SIG-M5 treated with dmso at 0.1 percent for 504 hours (cell line): ENCODE results near the gene GRIK4.

Experiments used
- DNase-seq: peaks from one replicate; lab custom pipeline; 2025; ENCODE audit not compliant: unreplicated experiment; lab: John Stamatoyannopoulos, UW

The GRIK4 gene

GRCh38 chr11:120547316-120547715 lies 35.8 kb downstream of the GRIK4 start:
- no peak for DNase-seq

DNA sequence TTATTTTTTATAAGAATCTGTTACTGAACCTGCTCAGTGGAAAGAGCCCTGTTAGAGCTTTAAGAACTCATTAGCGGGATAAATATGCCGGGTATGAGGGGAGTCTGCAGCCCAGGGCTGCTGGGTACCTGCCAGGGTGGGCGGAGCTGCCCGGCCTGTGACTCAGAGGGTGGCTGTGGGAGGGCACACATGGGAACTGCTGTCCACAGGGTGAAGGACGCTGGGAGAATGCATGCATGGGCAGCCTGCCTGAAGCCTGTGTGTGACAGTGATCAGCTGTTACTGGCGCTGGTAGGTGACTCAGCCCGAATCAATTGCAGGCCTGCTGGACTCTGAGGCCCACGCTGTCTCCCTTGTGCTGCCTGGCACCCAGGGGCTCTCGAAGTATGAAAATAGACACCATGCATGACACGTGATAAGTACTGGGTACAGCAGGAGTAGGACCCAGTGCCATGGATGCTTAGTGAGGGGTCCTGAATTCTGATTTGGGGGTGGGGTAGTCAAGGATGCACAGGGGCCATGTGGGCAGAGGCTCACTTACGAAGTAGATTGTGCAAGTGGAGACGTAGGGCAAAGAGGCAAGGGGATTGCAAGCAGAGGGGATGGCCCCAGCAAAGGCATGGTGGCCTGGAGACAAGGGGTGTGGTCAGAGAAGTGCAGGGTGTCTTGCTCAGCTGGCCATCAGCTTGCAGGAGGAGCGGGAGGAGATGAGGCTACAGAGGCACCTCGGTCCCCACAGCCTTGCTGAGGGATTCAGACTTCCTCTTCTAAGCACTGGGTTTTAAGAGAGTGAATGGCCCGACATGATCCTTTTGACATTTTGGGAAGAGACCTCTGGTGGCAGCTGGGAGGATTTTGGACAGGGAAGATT lies 36.5 kb downstream of the GRIK4 start:
- peak; percentile 4 for DNase-seq

DNA sequence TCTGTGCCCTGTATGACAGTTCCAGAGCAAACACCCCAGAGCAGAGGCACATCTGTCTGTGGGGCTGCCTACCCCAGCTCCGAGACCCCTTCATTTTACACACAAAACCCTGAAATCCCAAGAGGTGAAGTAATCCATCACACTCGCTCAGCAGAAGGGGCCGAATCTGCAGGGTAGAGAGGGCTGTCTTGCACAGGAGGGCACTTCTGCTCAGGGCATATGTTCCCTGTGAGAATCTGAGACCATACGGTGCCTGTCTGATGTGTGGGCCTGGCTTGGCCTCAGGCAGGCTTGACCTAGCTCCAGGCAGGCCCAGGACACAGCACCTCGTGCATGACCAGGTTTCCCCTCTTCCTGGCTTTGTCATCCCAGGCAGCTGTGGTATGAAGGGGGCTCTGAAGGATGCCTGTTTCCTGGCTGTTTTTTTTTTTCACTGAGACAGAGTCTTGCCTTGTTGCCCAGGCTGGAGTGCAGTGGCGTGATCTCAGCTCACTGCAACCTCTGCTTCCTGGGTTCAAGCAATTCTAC lies 37.2 kb downstream of the GRIK4 start:
- DNase-seq, result no peak

GRCh38 chr11:120549346-120549745 lies 37.8 kb downstream of the GRIK4 start:
- no peak for DNase-seq

- DNase-seq, result no peak
Measured at GRCh38 chr11:120550007-120550406, 38.5 kb downstream of the GRIK4 start.

DNA sequence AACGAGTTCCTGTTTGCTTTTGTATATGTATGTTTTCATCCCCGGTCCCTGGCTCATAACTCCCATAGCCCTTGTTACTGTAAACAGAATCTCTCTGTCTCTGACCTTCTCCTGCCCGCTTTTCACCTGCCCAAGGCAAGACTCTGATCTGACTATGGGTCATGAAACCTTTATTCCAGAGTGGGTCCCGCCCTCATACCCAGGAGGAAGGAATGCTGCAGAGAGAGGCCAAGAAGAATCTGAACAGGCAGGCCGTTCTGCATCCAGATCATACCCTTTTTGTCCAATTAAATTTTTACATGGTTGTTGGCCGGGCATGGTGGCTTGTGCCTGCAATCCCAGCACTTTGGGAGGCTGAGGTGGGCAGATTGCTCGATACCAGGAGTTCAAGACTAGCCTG lies 39.6 kb downstream of the GRIK4 start:
- DNase-seq, result no peak

DNA sequence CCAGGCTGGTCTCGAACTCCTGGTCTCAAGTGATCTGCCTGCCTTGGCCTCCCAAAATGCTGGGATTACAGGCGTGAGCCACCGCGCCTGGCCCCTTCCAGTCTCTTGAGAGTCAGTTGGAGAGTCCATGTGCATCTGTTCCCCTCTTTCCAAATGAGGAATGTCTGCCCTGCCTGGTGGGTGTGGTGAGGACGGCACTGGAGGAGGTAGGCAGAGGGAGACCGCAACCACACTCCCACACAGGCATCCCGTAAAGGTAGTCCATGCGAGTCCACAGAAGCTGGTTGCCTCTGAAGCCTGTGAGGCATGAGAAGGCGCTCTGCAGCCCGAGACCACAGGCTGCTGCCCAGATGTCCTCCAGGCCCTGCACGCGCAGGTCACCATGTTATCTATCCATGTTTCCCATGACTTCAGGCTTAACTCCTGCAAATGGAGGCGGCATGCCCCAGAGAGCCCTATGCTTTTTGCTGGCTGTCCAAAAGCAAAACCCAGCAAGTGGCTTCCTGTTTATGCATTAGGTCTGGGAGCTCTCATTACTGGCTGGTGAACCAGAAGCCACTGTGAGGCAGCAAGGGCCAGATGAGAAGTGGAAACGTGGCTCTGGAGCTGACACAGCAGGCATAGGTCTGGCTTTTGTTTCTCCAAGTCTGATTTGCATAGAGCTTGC lies 43.4 kb downstream of the GRIK4 start:
- DNase-seq, result no peak

DNA sequence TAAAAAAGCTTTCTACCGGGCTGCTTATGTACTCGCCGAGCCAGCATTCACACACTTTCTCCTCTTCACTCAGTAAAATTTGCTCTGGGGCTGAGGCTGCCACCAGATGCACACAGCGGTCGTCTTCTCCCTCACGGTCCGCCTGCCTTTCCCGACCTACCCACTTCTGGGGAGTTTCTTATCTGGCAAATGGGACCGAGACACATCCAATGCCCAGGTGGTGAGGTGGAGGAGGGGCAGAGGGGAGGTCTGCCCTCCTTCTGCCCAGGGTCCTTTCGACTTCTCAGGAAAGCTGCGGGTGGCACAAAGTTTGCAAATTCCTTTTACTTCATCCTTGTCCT lies 43.9 kb downstream of the GRIK4 start:
- no peak for DNase-seq

GRCh38 chr11:120556797-120557196 lies 45.2 kb downstream of the GRIK4 start:
- no peak for DNase-seq

DNA sequence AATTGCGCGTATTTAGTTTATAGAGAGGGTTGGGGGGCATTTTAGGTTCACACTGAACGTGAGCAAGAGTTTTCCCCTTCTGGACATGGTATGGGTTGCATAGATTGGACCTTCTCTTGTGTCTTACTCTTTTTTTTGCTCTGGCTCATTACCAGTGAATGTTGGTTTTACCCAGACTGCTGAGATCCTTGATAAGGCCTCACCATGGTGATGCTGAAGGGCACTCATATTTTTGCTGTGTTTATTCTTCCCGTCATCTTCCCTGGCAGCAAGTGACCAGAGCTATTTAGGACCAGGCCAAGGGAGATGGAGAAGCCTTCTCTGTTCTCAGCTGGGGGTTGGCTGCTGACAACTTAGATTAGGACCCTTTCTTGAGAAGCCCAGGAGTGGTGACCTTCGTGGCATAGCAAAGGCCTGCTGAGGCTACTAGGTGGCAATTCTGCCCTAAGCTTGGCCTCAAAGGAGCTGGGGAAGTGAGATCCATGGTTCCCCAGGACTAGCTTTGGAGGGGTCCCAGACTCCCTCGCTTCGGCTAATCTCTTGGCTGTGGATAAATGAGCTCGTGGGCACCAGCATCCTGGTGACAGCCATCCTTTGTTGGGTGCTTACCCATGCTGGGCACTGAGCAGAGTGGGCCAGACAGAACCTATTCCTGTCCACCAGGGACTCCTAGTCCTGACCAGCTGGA lies 47.3 kb downstream of the GRIK4 start:
- no peak for DNase-seq

DNA sequence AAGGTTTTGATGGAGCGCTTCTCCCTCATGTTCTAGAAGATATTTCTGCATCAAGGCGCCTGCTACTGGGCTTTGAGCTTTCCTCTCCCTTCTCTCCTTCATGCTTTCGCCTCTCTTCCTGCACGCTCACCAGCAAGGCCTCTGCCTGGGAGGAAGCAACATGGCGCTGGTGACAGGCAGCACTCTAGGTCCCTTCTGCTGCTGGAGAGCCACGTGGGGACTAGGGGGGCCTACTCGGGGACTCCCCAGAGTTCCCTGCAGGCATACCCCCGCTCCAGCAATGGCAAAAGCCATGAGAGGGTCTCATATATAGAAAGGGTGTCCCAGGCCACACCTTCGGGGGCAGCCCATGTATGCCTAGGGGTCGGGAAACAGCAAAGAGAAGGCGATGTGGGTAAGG lies 49.7 kb downstream of the GRIK4 start:
- no peak for DNase-seq

DNA sequence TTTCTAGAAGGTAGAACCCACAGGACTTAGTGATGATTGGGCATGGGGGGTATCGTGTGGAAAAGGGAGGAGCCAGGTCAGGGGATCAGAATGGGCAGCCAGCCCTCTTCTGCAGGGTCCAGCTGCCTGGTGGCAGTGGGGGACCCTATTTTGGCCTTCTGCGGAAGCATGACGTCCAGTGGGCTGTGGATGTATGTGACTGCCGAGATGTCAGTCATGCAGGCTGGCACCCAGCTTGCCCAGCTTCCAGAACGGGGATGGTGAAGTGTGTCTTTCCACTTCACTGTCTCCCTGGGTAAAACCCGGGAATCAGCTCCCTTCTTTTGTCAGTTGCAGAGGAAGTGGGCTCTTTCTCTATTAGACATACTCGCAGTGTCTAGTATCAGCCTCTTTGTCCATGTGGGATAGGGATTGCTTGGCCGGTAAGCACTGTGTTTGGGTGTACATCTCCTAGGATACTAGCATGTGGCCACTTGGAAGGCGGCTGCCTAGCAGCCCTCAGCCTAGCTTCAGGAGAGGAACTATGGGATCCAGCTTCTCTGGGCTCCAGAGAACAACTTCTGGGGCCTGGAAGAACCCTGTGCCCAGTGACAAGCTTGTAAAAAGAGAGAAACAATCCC lies 51.4 kb downstream of the GRIK4 start:
- no peak for DNase-seq

DNA sequence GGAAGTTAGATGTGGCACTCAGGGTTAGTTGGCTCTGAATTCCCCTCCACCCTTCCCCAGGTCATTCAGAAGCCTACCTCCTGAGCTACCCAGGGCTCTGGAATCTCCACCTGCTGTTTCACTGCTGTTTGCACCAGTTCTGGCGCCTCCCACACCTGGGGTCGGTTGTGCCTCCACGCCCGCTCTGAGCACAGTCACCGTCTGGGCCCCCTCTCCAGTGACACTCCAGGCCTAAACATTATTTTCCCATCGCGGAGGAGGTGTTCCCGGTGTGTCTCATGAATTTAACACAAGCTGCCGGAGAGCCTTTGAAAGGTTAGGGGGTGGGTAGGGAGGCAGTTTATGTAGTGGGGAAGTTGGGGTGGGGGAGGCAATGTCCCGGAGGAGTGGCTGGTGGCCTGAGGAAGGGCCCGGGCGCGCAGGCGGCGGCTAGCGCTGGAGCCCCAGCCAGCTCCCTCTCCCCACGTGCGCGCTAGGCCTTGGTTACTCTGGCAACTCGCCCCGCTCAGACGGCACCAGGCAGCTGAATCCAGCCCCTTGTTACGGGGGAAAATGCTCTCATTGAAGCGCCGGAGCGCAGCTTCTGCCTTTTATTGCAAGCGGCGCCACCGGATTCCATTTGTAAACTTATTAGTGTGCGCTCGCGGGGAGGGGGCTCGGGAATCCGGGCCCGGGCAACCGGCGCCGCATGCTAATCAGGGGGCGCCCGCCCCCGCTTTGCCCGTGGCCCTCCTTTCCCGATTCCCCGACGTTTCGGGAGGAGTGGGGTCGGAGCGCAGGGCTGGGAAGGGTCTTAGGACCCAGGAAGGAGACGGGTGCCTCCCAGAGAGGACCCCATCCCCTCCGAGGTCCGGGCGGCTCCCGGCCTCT lies 52.4 kb downstream of the GRIK4 start:
- DNase-seq, result no peak

- no peak for DNase-seq
Measured at GRCh38 chr11:120564573-120565311, 53.2 kb downstream of the GRIK4 start.

GRCh38 chr11:120565466-120566155 lies 54.1 kb downstream of the GRIK4 start:
- no peak for DNase-seq

- DNase-seq, result no peak
Measured at GRCh38 chr11:120566176-120566575, 54.6 kb downstream of the GRIK4 start.

- no peak for DNase-seq
Measured at GRCh38 chr11:120568572-120569307, 57.2 kb downstream of the GRIK4 start.

GRCh38 chr11:120569861-120570260 lies 58.3 kb downstream of the GRIK4 start:
- DNase-seq, result no peak
